ENCODE data around the gene MMUT.

DNA sequence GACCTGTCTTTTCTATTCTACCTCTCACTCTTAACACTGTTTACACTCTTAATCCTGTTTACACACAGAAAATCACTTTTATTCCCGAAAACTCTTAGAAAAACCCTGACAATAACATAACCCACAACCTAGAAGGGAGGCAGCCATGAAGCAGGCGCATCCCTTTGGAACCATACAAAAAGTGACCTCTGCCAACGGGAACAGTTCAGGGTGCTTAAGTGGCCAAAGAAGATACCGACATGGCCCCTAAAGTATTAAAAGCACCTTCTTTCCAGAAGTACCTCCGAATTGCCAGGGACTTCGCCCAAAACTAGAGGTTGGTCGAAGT lies 490 bp downstream of the MMUT start:
- TF ChIP-seq, protein P1, sequence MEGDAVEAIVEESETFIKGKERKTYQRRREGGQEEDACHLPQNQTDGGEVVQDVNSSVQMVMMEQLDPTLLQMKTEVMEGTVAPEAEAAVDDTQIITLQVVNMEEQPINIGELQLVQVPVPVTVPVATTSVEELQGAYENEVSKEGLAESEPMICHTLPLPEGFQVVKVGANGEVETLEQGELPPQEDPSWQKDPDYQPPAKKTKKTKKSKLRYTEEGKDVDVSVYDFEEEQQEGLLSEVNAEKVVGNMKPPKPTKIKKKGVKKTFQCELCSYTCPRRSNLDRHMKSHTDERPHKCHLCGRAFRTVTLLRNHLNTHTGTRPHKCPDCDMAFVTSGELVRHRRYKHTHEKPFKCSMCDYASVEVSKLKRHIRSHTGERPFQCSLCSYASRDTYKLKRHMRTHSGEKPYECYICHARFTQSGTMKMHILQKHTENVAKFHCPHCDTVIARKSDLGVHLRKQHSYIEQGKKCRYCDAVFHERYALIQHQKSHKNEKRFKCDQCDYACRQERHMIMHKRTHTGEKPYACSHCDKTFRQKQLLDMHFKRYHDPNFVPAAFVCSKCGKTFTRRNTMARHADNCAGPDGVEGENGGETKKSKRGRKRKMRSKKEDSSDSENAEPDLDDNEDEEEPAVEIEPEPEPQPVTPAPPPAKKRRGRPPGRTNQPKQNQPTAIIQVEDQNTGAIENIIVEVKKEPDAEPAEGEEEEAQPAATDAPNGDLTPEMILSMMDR (conservative IDR thresholded peaks at IDR 0.05): no peak
- no peak for TF ChIP-seq EZH2 (IDR thresholded peaks at IDR 0.05; ENCODE audit: low read depth)

All from PC-9 (cell line).